ENCODE data around the gene CD300LG.

The CD300LG gene

DNA sequence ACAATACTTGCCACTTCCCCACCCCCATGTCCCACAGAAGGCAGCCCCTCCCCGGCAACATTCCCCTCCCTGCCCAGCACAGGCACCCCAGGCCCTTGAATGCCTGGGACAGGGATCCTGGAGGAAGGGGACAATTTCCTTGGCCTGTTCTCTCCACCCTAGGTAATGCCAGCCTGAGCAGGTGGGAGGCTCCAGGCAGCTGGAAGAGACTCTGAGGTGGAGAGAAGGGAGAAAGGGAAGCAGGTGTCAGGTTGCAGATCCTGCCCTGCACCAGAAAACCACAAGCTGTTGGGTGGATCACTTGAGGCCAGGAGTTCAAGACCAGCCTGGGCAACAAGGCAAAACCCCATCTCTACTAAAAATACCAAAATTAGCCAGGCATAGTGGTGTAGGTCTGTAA is 51.5 kb downstream of the CD300LG start:
- H3K4me2 ChIP-seq (ENCODE audit: low read depth, low read length, poor library complexity, severe bottlenecking): no peak overlapping the region

DNA sequence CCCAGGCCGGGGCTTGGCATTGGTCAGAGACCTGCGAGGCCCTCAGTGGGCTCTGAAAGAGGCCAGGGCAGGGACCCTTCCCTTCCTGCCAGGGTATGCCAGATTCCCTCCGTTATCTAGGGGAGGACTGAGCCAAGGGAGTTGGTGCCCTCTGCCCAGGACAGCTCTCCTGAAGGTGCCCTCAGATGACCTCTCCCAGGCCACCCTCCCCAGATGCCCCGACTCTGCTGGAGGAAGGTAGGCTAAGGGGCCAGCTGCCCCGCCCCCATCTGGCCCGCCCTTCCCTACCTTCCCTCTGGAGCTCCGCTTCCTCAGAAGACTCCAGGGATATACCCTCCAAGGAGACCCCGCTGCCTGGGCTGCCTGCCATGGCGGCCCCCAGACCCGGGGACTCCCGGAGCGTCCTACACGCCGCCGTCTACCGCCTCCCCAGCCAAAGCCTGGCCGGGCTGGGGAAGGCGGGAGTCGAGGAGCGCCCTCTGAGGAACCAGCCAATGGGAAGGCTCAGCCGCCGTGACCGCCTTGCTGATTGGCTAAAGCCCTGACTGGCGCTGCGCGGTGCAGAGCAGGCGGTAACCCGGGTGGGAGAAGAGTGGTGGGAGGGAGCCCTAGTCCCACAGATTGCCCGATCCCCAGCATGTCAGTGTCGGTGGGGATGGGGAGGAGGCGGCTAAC is 53.3 kb downstream of the CD300LG start:
- H3K79me2 ChIP-seq (ENCODE audit: insufficient read depth, low read length): no peaks in the 10 kb centered on the region
- H3K4me3 ChIP-seq (ENCODE audit: insufficient read depth, low read length, poor library complexity, severe bottlenecking): no peak overlapping the region
- H3K9me3 ChIP-seq (ENCODE audit: insufficient read depth, low read length): no peaks in the 10 kb centered on the region
- no peak overlapping the region for H3K4me2 ChIP-seq (ENCODE audit: low read depth, low read length, poor library complexity, severe bottlenecking)
- H2AFZ ChIP-seq (ENCODE audit: low read depth, low read length, severe bottlenecking): no peak overlapping the region
- H3K9ac ChIP-seq (ENCODE audit: low read length): no peak overlapping the region
- H3K9me2 ChIP-seq (replicated peaks; ENCODE audit: insufficient read depth, low read length): no peaks in the 10 kb centered on the region
- H3F3A ChIP-seq (ENCODE audit: insufficient read depth): no peaks in the 10 kb centered on the region
- H3K36me3 ChIP-seq (ENCODE audit: low read length): no peaks in the 10 kb centered on the region
- H4K20me1 ChIP-seq (ENCODE audit: low read depth, low read length): no peaks in the 10 kb centered on the region
- TF ChIP-seq EZH2phosphoT487 (conservative IDR thresholded peaks at IDR 0.05; ENCODE audit: low read length): no peak
- TF ChIP-seq, protein P1, sequence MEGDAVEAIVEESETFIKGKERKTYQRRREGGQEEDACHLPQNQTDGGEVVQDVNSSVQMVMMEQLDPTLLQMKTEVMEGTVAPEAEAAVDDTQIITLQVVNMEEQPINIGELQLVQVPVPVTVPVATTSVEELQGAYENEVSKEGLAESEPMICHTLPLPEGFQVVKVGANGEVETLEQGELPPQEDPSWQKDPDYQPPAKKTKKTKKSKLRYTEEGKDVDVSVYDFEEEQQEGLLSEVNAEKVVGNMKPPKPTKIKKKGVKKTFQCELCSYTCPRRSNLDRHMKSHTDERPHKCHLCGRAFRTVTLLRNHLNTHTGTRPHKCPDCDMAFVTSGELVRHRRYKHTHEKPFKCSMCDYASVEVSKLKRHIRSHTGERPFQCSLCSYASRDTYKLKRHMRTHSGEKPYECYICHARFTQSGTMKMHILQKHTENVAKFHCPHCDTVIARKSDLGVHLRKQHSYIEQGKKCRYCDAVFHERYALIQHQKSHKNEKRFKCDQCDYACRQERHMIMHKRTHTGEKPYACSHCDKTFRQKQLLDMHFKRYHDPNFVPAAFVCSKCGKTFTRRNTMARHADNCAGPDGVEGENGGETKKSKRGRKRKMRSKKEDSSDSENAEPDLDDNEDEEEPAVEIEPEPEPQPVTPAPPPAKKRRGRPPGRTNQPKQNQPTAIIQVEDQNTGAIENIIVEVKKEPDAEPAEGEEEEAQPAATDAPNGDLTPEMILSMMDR (IDR thresholded peaks at IDR 0.05; ENCODE audit: insufficient read depth, low read length, poor library complexity, severe bottlenecking): no peak
- H3K27ac ChIP-seq (ENCODE audit: low read depth, low read length): no peak overlapping the region
- no peaks in the 10 kb centered on the region for H3K27me3 ChIP-seq (ENCODE audit: low read length)

More for the DNA sequence above, 51.5 kb downstream of the CD300LG start:
- Histone ChIP-seq H3K27me3 (ENCODE audit: low read length) (no peaks in the 10 kb centered on the region), H3K9me3 (ENCODE audit: insufficient read depth, low read length) (no peaks in the 10 kb centered on the region), H3K9me2 (replicated peaks; ENCODE audit: insufficient read depth, low read length) (no peaks in the 10 kb centered on the region), H3K27ac (ENCODE audit: low read depth, low read length) (no peak overlapping the region), H2AFZ (ENCODE audit: low read depth, low read length, severe bottlenecking) (no peak overlapping the region), H3K36me3 (ENCODE audit: low read length) (no peaks in the 10 kb centered on the region), H3K4me3 (ENCODE audit: insufficient read depth, low read length, poor library complexity, severe bottlenecking) (no peak overlapping the region), H4K20me1 (ENCODE audit: low read depth, low read length) (no peaks in the 10 kb centered on the region), H3K79me2 (ENCODE audit: insufficient read depth, low read length) (no peaks in the 10 kb centered on the region), H3F3A (ENCODE audit: insufficient read depth) (no peaks in the 10 kb centered on the region), H3K9ac (ENCODE audit: low read length) (no peak overlapping the region)
- TF ChIP-seq EZH2phosphoT487 (conservative IDR thresholded peaks at IDR 0.05; ENCODE audit: low read length): no peak
- TF ChIP-seq, protein P1 (IDR thresholded peaks at IDR 0.05; ENCODE audit: insufficient read depth, low read length, poor library complexity, severe bottlenecking): no peak

DNA sequence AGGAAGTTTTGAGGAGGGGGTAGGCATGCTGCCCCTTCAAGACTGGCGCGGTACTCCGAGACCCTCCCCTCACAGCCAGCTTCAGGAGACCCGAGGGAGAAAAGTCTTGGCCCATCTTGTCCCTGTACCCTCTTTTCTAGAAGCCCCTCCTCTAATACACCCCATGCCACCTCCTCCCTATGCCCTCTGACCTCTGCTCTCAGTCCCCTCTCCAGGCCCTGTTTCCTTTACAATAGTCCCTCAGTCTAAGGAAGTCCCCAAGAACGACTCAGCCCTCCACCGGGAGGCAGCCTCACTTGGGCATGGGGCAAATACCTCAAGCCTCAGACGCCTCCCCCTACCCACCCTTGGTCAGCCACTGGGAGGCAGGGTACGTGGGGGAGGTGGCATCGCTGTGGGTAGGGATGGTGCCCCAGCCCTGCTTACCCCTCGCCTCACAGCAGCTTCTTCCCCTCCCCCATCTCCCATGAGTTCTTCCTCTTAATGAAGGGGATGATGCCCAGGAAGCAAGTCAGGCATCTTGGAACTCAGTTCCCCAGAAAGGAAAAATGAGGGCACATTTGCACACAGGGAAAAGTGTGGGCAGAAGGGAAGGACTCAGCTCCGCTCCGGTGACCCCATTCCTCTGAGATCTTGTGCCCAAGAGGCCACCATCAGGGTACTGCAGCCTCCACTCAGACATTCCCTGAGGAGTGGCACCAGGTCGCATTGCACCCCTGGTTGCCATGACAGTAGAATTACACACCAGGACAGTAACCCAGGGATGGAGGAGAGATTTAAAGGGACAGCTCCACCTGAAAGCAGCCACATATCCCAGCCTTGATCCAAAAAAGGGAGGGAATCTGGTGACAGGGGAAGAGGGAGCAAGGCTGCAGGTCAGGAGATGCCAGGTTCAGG is 54.1 kb downstream of the CD300LG start:
- Histone ChIP-seq H3K79me2 (ENCODE audit: insufficient read depth, low read length) (no peaks in the 10 kb centered on the region), H4K20me1 (ENCODE audit: low read depth, low read length) (no peaks in the 10 kb centered on the region), H3K9ac (ENCODE audit: low read length) (no peak overlapping the region), H3K27ac (ENCODE audit: low read depth, low read length) (no peak overlapping the region), H3K27me3 (ENCODE audit: low read length) (no peaks in the 10 kb centered on the region), H3K4me2 (ENCODE audit: low read depth, low read length, poor library complexity, severe bottlenecking) (no peak overlapping the region), H2AFZ (ENCODE audit: low read depth, low read length, severe bottlenecking) (no peak overlapping the region), H3K4me3 (ENCODE audit: insufficient read depth, low read length, poor library complexity, severe bottlenecking) (no peak overlapping the region), H3K9me3 (ENCODE audit: insufficient read depth, low read length) (no peaks in the 10 kb centered on the region), H3K36me3 (ENCODE audit: low read length) (no peaks in the 10 kb centered on the region), H3K9me2 (replicated peaks; ENCODE audit: insufficient read depth, low read length) (no peaks in the 10 kb centered on the region), H3F3A (ENCODE audit: insufficient read depth) (no peaks in the 10 kb centered on the region)
- no peak for TF ChIP-seq EZH2phosphoT487 (conservative IDR thresholded peaks at IDR 0.05; ENCODE audit: low read length)
- TF ChIP-seq, protein P1 (IDR thresholded peaks at IDR 0.05; ENCODE audit: insufficient read depth, low read length, poor library complexity, severe bottlenecking): no peak
